Right atrium auricular region (tissue), 2 donors: ENCODE data around the gene OR1D5. TPM values are rescaled to one million over a fixed set of nuclear protein-coding genes. Genes with fewer than 3 reads are reported as not detected.
A peak's percentile ranks its signal among the peaks of the same experiment; 100 is the strongest.
"Not testable (repeated sequence)": the region's sequence is repeated elsewhere in the genome, so short reads cannot be mapped to it uniquely, and the experiment has no call there.

Experiments used
- DNase-seq: peaks from one replicate; pipeline ENCODE4 v3.0.0-alpha.2; 2019; ENCODE audit warnings: low spot score
- H3K27ac ChIP-seq, 2 donors: fragments of 200-600 bp; sonication (generic); 1 replicate in 1 of 2; 2 replicates in 1 of 2; pipeline ENCODE4 v1.5.1; 2016 to 2019
- H3K27me3 ChIP-seq, 2 donors: fragments of 200-600 bp; sonication (generic); one replicate each; pipeline versions ENCODE4 v1.5.1 to v1.6.0; 2017 to 2019
- H3K36me3 ChIP-seq: fragments of 200-600 bp; sonication (generic); one replicate; pipeline ENCODE4 v1.5.1; 2016
- H3K4me1 ChIP-seq, 2 donors: fragments of 200-600 bp; sonication (generic); one replicate each; pipeline versions ENCODE4 v1.5.1 to v1.6.0; 2017 to 2019
- H3K4me3 ChIP-seq, 2 donors: fragments of 200-600 bp; sonication (generic); 1 replicate in 1 of 2; 2 replicates in 1 of 2; pipeline ENCODE4 v1.5.1; 2017 to 2019; ENCODE audit warnings: mild to moderate bottlenecking in 1 of 2, moderate library complexity in 1 of 2
- H3K9me3 ChIP-seq, 2 donors: fragments of 200-600 bp; sonication (generic); one replicate each; pipeline ENCODE4 v1.5.1; 2019
- CTCF ChIP-seq, 2 donors: fragments of 200-600 bp; sonication (generic); IDR thresholded peaks; one replicate each; pipeline ENCODE4 v1.5.1; 2019; ENCODE audit warnings: antibody characterized with exemption in 2 of 2
- total RNA-seq, 2 donors: library from RNA; depleted of rRNA; stranded (reverse); fragments of >200 nt; gene quantifications; one replicate each; pipeline ENCODE4 v1.1.0, GENCODE V29; 2016

Gene OR1D5, protein sequence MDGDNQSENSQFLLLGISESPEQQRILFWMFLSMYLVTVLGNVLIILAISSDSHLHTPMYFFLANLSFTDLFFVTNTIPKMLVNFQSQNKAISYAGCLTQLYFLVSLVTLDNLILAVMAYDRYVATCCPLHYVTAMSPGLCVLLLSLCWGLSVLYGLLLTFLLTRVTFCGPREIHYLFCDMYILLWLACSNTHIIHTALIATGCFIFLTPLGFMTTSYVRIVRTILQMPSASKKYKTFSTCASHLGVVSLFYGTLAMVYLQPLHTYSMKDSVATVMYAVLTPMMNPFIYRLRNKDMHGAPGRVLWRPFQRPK
- not detected for total RNA-seq

DNA sequence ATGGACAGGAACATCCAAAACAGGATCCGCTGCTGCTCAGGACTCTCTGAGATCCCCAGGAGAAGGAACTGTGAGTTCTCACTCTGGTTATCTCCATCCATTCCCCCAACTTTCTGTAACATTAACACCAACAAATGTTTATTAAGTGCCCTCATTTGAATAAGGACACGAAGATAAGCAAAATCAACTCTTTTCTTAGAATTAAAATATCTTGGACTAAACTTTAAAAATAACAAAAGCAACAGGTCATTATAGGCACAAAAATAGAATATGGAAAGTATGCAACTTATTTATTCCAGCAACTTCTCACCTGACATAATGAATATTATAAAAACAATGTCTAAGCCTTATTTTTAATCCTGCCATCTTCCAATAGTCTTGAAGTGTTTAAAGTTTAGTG lies at the start of gene OR1D5:
Gene OR1D5 (minus strand): TSS at position 101 of the 400 bp plus-strand sequence. CDS start 0 bp downstream, at position 101.
- not testable (repeated sequence) for H3K9me3 ChIP-seq, H3K4me3 ChIP-seq

DNA sequence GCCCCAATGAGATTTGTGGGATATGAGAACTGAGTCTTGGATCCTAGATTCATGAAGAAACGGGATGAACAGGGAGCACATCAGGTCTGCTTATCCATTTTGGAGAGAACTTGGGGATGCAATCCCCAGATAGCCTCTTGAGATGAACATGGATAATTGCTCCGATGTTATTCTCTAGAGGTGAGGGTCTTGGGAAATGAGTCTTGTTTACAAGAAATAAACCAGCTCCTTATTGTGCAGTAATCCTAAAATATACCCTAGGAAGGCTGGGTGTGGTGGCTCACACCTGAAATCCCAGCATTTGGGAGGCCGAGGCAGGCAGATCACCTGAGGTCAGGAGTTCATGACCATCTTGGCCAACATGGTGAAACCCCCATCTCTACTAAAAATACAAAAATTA lies 40.9 kb upstream of the OR1D5 start, which contains the start of gene OR1D2:
Gene OR1D2 (minus strand): TSS at position 101 of the 400 bp plus-strand sequence. CDS start 11,426 bp downstream, outside the sequence.
- no peak for TF ChIP-seq CTCF (IDR thresholded peaks at IDR 0.05)
- Histone ChIP-seq H3K27ac (no peak within 1 kb of the TSS), H3K4me3 (no peak within 1 kb of the TSS), H3K27me3 (no peaks in the 10 kb centered on the region), H3K4me1 (no peaks in the 10 kb centered on the region), H3K9me3 (peaks cover 0 to 35% of the 10 kb centered on the region in 2 donors), H3K36me3 (no peaks in the 10 kb centered on the region)
- no peak for DNase-seq

More for the DNA sequence above, at the start of gene OR1D5:
- DNase-seq, H3K36me3 ChIP-seq, H3K4me1 ChIP-seq, H3K27me3 ChIP-seq, H3K27ac ChIP-seq: not testable (repeated sequence)

GRCh38 chr17:3073850-3074249 lies 10.4 kb upstream of the OR1D5 start:
- H3K4me3 ChIP-seq, H3K27ac ChIP-seq, H3K4me1 ChIP-seq, H3K27me3 ChIP-seq, DNase-seq, H3K9me3 ChIP-seq, H3K36me3 ChIP-seq: not testable (repeated sequence)

DNA sequence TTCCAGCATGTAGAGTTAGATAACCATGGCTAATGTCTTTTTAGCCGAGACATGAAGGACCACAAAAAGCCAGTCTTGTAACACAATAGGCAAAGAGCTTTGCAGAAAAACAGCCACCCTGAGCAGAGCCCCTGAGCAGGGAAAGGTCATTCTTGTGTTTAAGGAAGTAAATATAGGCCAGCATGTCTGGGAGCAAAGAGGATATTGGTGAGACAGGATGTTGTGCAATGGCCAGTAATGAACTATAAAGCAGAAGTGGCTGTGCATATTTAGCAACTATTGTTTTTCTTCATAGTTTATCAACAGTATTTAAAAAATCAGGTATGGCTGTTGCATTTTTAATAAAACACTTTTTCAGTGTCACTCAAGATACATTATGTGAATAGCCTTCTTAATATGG lies 1.8 kb upstream of the OR1D5 start:
- DNase-seq, H3K4me1 ChIP-seq, H3K27me3 ChIP-seq, H3K27ac ChIP-seq, H3K4me3 ChIP-seq, H3K9me3 ChIP-seq, H3K36me3 ChIP-seq: not testable (repeated sequence)

GRCh38 chr17:3062824-3063377 lies 506 bp downstream of the OR1D5 start:
- not testable (repeated sequence) for H3K36me3 ChIP-seq, H3K9me3 ChIP-seq, H3K4me3 ChIP-seq, DNase-seq, H3K27ac ChIP-seq, H3K27me3 ChIP-seq, H3K4me1 ChIP-seq

DNA sequence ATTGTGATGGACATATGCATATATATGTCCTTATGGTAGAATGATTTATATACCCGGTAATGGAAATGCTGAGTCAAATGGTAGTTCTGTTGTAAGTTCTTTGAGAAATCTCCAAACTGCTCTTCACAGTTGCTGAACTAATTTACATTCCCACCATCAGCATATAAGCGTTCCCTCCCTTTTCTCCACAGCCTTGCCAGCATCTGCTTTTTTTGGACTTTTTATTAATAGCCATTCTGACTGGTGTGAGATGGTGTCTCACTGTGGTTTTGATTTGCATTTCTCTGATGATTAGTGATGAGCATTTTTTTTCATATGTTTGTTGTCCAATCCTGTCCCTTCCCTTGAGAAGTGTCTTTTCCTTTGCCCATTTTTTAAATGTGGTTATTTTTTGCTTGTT lies 8.5 kb downstream of the OR1D5 start:
- H3K4me3 ChIP-seq, H3K4me1 ChIP-seq, H3K9me3 ChIP-seq, H3K27me3 ChIP-seq, H3K36me3 ChIP-seq, DNase-seq, H3K27ac ChIP-seq: not testable (repeated sequence)

- no peak for TF ChIP-seq CTCF (IDR thresholded peaks at IDR 0.05)
- Histone ChIP-seq H3K36me3 (no peaks in the 10 kb centered on the region), H3K27me3 (no peaks in the 10 kb centered on the region)
Measured at GRCh38 chr17:3049705-3050295, 13.6 kb downstream of the OR1D5 start.

GRCh38 chr17:3048727-3049471 lies 14.5 kb downstream of the OR1D5 start:
- Histone ChIP-seq H3K4me1 (peaks cover 0 to 5% of the 10 kb centered on the region in 2 donors), H3K4me3 (peak overlapping the region; percentile 58 to 74), H3K27me3 (no peaks in the 10 kb centered on the region), H3K36me3 (no peaks in the 10 kb centered on the region), H3K27ac (peak overlapping the region; percentile 59 to 74), H3K9me3 (peaks cover 0 to 5% of the 10 kb centered on the region in 2 donors)
- TF ChIP-seq CTCF (IDR thresholded peaks at IDR 0.05) = peak; percentile 75 to 87
- peak; percentile 98 for DNase-seq

More at GRCh38 chr17:3049705-3050295, 13.6 kb downstream of the OR1D5 start:
- Histone ChIP-seq H3K27ac (no peak overlapping the region), H3K4me1 (peaks cover 0 to 5% of the 10 kb centered on the region in 2 donors), H3K4me3 (peak overlapping the region in 1 of 2 donors; percentile 74), H3K9me3 (no peaks in the 10 kb centered on the region)
- no peak for DNase-seq
